Kidney glomerular epithelial cell (primary cell): ENCODE results near the gene SACS.
A peak's percentile ranks its signal among the peaks of the same experiment; 100 is the strongest.
"Not testable (repeated sequence)": the region's sequence is repeated elsewhere in the genome, so short reads cannot be mapped to it uniquely, and the experiment has no call there.

Source experiments
- DNase-seq: peaks from one replicate; lab custom pipeline; 2025; lab: John Stamatoyannopoulos, UW

SACS gene

DNA sequence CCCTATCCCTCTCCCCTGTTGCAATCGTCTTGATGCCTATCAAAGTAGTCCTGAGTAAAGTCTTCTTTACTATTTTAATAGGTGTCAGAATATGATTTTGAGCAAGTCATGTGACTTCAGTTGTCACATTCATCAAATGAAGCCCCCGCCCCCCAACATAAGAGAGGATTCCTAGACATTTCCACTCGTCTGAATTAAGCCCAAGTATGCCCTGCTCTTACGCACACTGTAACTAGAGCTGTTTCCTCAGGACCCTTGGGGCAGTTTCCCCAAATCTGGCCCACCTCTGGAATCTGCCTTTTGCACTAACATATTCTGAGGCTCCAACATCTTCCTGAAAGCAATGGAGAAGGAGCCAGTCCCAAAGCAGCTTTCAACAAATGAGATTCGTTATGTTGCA lies 25.5 kb downstream of the SACS start:
- no peak for DNase-seq

DNA sequence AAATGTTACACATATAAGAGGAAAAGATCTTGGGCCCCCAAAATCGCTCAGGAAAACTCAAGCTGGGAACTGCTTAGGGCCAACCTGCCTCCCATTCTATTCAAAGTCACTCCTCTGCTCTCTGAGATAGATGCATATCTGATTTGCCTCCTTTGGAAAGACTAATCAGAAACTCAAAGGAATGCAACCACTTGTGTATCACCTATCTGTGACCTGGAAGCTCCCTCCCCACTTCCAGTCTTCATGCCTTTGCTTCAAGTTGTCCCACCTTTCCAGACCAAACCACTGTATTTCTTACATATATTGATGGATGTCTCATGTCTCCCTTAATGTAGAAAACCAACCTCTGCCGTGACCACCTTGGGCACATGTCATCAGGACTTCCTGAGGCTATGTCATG lies 32.3 kb downstream of the SACS start:
- DNase-seq = not testable (repeated sequence)

- DNase-seq = no peak
These were observed 34.2 kb downstream of the SACS start for GRCh38 chr13:23399347-23399746.

- DNase-seq = no peak
These were observed 38.7 kb downstream of the SACS start for GRCh38 chr13:23394821-23395220.

- DNase-seq = no peak
These were observed 40.4 kb downstream of the SACS start for GRCh38 chr13:23392925-23393645.

- no peak for DNase-seq
These were observed 41.2 kb downstream of the SACS start for GRCh38 chr13:23392313-23392712.

- DNase-seq = no peak
These were observed 41.8 kb downstream of the SACS start for GRCh38 chr13:23391752-23392151.

DNA sequence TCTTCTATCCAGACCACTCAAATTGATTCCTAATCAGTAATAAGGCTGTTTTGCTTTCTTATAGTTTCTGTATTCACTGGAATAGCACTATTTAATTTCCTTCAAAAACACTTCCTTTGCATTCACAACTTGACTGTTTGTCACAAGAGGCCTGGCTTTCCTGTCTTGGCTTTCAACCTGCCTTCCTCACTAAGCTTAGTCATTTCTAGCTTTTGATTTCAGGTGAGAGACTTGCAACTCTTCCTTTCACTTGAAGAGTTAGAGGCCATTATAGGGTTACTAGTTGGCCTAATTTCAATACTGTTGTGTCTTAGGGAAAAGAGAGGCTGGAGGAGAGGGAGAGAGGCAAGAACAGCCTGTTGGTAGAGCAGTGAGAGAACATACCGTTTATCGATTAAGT lies 47.0 kb downstream of the SACS start:
- no peak for DNase-seq

- DNase-seq = no peak
These were observed 47.6 kb downstream of the SACS start for GRCh38 chr13:23385931-23386330.

GRCh38 chr13:23384111-23384510 lies 49.4 kb downstream of the SACS start:
- peak; percentile 79 for DNase-seq

- DNase-seq = no peak
These were observed 50.4 kb downstream of the SACS start for GRCh38 chr13:23383151-23383550.

- no peak for DNase-seq
These were observed 51.6 kb downstream of the SACS start for GRCh38 chr13:23381866-23382265.

DNA sequence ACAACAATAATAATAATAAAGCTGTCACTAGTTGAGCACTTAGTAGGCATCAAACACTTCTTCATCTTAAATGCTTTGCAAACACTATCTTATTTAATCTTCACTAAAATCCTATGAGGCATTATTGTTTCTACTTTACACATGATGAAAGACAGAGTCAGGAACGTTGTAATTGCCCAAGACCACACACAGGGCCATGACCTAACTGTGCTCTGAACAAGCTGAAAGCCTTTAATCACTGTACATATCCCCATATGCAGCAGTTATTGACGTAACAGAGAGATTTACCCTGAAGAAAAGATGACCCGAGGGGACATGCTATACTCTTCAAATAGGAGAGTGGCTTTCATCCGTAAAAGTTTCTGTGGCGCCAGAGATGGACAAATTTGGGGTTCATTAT lies 53.0 kb downstream of the SACS start:
- DNase-seq = no peak

- peak; percentile 95 for DNase-seq
These were observed 55.4 kb downstream of the SACS start for GRCh38 chr13:23377983-23378632.

DNA sequence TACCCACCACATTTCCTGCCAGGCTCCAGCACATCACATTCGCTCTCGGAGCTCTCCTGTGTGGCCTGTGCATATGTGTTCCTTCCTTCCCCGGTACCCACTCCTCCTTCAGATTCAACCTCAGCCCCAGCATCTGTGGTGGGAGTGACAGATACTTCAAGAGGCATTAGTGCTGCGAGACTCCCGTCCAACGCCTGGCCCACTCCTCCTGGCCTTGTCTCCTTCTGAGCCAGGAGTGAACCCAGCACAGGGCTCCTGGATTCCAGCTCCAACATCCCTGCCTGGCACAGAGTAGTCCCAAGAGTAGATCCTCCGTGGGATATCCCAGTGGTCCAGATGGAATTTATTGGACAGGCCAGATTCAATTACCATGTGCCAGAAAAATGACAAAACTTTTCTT lies 55.9 kb downstream of the SACS start:
- no peak for DNase-seq

DNA sequence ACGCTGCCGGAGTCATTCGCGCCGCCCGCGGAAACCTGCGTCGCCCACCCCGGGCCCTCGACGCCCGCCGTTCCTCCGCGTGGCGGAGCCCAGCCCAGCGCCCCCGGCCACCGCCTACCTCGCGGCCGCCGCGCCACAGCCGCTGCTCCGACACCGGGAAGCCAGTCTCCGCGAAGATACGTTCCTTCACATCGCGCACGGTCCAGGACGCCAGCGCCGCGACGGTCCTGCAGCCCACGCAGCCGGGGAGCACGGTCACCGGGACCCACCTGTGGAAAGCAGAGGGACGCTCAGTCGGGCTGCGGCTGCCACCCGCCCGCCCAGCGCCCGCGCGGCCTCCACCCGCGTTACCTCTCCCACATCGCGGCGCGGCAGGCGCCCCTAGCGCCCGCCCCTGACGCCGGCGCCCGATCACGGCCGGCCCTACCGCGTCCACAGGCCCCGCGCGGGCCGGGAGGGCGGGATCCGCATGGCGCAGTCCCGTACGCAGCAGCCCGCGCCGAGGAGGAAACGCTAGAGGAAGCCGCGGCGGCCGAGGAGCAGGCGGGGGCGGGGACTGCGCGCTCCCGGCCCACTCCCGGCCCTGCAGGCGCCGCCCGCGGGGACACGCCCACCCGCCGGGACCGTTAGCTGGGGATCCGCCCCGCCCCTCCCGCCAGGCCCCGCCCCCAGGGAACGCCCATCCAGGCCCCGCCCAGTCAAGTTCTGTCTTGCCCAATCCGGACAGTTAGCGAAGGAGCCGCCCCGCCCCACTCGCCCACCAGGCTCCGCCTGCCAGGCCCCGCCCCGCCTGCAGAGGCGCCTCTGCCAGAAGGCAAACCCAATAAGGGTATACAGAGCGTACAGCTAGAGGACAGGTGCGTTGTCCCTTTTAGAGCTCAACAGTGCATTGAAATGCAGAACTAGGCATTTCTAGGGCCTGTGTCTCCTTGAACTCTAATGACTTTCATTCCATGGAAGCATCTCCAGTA lies 58.2 kb downstream of the SACS start:
- DNase-seq = peak; percentile 87

DNA sequence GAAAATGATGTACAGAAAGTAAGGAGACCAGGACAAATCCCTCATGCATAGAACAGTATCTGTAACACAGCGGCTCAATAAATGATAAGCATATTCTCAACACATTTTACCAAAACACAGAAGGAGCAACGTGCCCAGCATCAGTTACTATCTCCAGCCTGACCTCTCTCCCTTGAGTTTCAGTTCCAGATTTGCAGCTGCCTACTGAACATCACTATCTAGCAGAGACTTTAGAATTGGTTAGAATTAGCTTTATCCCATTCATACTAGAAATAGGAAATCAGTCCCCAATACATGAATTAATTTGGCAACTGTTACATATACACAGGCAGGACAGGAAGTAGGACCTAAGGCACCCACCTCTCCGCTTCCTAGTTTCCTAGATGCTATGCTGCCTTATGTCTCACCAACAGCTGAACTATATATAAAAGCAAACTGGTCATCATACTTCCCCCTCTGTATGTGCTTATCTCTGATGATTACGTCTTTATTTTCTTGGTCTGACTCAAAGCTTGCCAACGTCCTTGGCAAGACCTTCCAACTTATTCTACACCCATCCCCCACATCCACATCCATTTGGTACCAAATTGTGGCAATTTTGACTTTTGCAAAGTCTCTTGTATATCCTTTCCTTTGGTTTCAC lies 61.1 kb downstream of the SACS start:
- no peak for DNase-seq

DNA sequence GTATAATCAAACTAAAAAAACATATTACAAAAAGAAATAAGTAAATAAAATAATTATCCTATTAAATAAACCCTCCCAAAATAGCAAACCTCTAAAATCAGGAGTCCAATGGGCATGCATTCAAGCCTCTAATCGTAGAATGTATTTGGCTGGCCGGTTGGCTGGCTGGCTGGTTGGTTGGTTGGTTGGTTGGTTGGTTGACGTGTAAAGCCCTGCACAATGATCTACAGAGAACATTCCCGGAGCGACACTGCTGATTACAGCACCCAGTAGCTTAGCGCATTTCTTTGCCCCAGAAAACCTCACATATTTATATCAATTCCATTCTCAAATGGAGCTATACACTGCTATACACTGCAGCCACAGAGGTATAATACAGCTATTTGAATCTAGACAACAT lies 65.6 kb downstream of the SACS start:
- DNase-seq = no peak

DNA sequence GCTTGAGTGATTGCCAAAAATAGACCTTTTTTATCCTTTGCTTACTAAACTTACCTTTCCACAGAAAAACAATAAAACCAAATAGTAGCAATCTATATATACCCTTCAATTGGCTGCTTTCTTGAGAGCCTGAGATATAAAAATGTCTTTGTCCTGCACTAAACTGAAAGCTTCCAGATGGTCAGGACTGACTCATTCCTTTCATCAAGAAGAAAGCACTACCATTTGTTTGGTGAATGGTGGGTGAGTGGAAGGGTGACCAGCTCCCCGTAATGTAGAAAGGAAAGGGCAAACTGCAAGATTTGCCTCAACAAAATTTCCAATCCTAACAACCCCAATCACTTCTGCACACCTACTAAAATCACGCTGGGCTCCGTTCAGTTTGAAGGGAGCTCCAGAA lies 67.8 kb downstream of the SACS start:
- no peak for DNase-seq

GRCh38 chr13:23359882-23360281 lies 73.6 kb downstream of the SACS start:
- no peak for DNase-seq

GRCh38 chr13:23357349-23357748 lies 76.2 kb downstream of the SACS start:
- DNase-seq = no peak

DNA sequence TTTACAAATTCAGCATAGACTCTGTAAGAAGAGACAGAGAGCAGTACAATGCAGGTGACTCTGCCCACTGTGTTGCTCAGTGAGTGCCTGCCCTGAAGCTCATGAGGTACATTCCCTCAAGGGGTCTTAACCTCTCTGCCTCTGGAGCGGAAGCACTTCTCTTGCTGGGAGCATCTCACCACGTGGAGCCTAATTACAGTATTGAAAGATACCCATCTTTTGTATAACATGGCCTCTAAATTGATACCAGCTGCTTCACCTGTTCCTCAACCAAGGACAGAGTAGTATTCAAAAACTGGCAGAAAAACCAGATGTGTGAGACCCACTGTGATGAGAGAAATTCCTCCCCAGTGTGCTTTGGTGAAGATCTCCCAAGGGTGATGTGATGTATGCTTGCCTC lies 77.1 kb downstream of the SACS start:
- no peak for DNase-seq
